HepG2 (cell line): Measurements from ENCODE around the gene MEX3A. TPM values are rescaled to one million over a fixed set of nuclear protein-coding genes. Genes with fewer than 3 reads are reported as not detected.
A peak's percentile ranks its signal among the peaks of the same experiment; 100 is the strongest.

Experiments
- FOSL2 ChIP-seq: sonication (generic); formaldehyde crosslinking; IDR thresholded peaks from 2 replicates; pipeline ENCODE4 v1.4.0; 2020; ENCODE audit warnings: missing genetic modification reagents
- GFI1 ChIP-seq: sonication (generic); formaldehyde crosslinking; IDR thresholded peaks from 2 replicates; pipeline ENCODE4 v1.5.0; 2020; ENCODE audit warnings: missing genetic modification reagents, mild to moderate bottlenecking, borderline replicate concordance
- JUNB ChIP-seq: sonication (generic); formaldehyde crosslinking; IDR thresholded peaks from 2 replicates; pipeline ENCODE4 v1.8.0; 2022; ENCODE audit warnings: missing genetic modification reagents, mild to moderate bottlenecking, borderline replicate concordance
- ZBTB7B ChIP-seq: sonication (generic); formaldehyde crosslinking; IDR thresholded peaks from 2 replicates; pipeline ENCODE4 v1.4.0; 2020; ENCODE audit warnings: missing genetic modification reagents
- ZNF264 ChIP-seq: sonication (generic); formaldehyde crosslinking; IDR thresholded peaks from 2 replicates; pipeline ENCODE4 v1.4.0; 2020; ENCODE audit warnings: missing genetic modification reagents
- ZNF335 ChIP-seq: sonication (generic); formaldehyde crosslinking; IDR thresholded peaks from 2 replicates; pipeline ENCODE4 v1.4.0; 2020; ENCODE audit warnings: missing genetic modification reagents
- ZNF552 ChIP-seq: sonication (generic); formaldehyde crosslinking; IDR thresholded peaks from 2 replicates; pipeline ENCODE4 v1.9.0; 2022; ENCODE audit warnings: missing genetic modification reagents, mild to moderate bottlenecking, borderline replicate concordance
- ZNF672 ChIP-seq: sonication (generic); formaldehyde crosslinking; IDR thresholded peaks from 2 replicates; pipeline ENCODE4 v1.8.1; 2022; ENCODE audit warnings: missing genetic modification reagents
- ZNF777 ChIP-seq: sonication (generic); formaldehyde crosslinking; IDR thresholded peaks from 2 replicates; pipeline ENCODE4 v1.4.0; 2020; ENCODE audit warnings: missing genetic modification reagents
- polyA plus RNA-seq, 8 experiments: library from polyadenylated mRNA; depleted of rRNA in 3 of 8; stranded (reverse) in 7 of 8; unstranded in 1 of 8; fragments of >200 nt; fragmentation: Illumina TruSeq in 4 of 8; extraction: Trizol in 4 of 8; gene quantifications; 2 replicates each; pipeline versions ENCODE4 v1.2.1 to v1.2.3, GENCODE V29; 2011 to 2016; ENCODE audit warnings: low read depth in 4 of 8, missing spikeins in 1 of 8, mixed read lengths in 1 of 8; ENCODE audit not compliant: insufficient read depth in 1 of 8
- total RNA-seq, 5 experiments: library from RNA; depleted of rRNA; stranded (reverse); fragments of >200 nt; fragmentation: Illumina TruSeq; extraction: Trizol; gene quantifications; 2 replicates each; pipeline ENCODE4 v1.2.3, GENCODE V29; 2016; ENCODE audit warnings: low read depth in 1 of 5
- TF ChIP-seq, protein P1 (sequence below): sonication (generic); formaldehyde crosslinking; IDR thresholded peaks from 2 replicates; pipeline ENCODE4 v1.4.0; 2020; ENCODE audit warnings: mild to moderate bottlenecking, missing genetic modification reagents
- TF ChIP-seq, protein P2 (sequence below): sonication (generic); formaldehyde crosslinking; IDR thresholded peaks from 2 replicates; pipeline ENCODE4 v1.5.0; 2020; ENCODE audit warnings: missing genetic modification reagents
- TF ChIP-seq, protein P3 (sequence below): sonication (generic); formaldehyde crosslinking; IDR thresholded peaks from 2 replicates; pipeline ENCODE4 v1.8.0; 2022; ENCODE audit warnings: low read depth, missing genetic modification reagents
- TF ChIP-seq, protein P4 (sequence below): sonication (generic); formaldehyde crosslinking; IDR thresholded peaks from 2 replicates; pipeline ENCODE4 v1.5.1; 2020; ENCODE audit warnings: missing genetic modification reagents, mild to moderate bottlenecking, borderline replicate concordance
- TF ChIP-seq, protein P5 (sequence below): sonication (generic); formaldehyde crosslinking; IDR thresholded peaks from 2 replicates; pipeline ENCODE4 v1.4.0; 2020; ENCODE audit warnings: missing genetic modification reagents
- TF ChIP-seq, protein P6 (sequence below): sonication (generic); formaldehyde crosslinking; IDR thresholded peaks from 2 replicates; pipeline ENCODE4 v1.4.0; 2020; ENCODE audit warnings: mild to moderate bottlenecking, missing genetic modification reagents
- TF ChIP-seq, protein P7 (sequence below): sonication (generic); formaldehyde crosslinking; IDR thresholded peaks from 2 replicates; pipeline ENCODE4 v1.8.1; 2023; ENCODE audit warnings: mild to moderate bottlenecking, inconsistent platforms, moderate library complexity, missing genetic modification reagents, borderline replicate concordance
- TF ChIP-seq, protein P8 (sequence below): sonication (generic); formaldehyde crosslinking; IDR thresholded peaks from 2 replicates; pipeline ENCODE4 v1.5.1; 2020; ENCODE audit warnings: mild to moderate bottlenecking, missing genetic modification reagents, borderline replicate concordance
- TF ChIP-seq, protein P9 (sequence below): sonication (generic); formaldehyde crosslinking; IDR thresholded peaks from 2 replicates; pipeline ENCODE4 v1.5.0; 2020; ENCODE audit warnings: missing genetic modification reagents

Gene MEX3A
- total and polyA plus RNA-seq, 2 of the 13 experiments (the other 11 are each of a cell fraction or from before 2014, with no cell fraction given): 7.6 to 9.1 TPM

DNA sequence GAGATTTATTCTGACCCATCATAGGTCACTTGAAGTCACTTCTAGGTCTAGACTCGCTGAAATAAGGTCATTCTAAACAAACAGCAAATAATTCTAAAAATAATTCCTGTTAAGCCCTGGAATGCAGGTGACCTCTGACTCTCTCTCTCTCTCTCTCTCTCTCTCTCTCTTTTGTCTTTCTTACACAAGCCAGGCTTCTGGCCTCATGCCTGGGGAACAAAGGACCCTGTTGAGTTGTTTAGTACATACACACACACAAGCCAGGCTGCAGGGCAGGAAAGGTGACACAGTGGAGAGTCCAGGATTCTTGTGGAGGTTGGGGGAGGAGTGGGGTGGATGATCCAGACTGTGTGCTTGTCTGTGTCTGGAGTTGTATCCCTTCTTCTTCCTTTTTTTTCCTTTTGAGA lies 4.0 kb upstream of the MEX3A start (continued):
- TF ChIP-seq, protein P1, sequence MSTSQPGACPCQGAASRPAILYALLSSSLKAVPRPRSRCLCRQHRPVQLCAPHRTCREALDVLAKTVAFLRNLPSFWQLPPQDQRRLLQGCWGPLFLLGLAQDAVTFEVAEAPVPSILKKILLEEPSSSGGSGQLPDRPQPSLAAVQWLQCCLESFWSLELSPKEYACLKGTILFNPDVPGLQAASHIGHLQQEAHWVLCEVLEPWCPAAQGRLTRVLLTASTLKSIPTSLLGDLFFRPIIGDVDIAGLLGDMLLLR: no peak
- no peak for TF ChIP-seq ZNF777 (CRISPR knock-in tag)
- no peak for TF ChIP-seq ZNF552 (CRISPR knock-in tag)
- TF ChIP-seq ZNF264 (CRISPR knock-in tag): peak; percentile 49; the same call in 1 of the 2 replicates
- TF ChIP-seq, protein P2, sequence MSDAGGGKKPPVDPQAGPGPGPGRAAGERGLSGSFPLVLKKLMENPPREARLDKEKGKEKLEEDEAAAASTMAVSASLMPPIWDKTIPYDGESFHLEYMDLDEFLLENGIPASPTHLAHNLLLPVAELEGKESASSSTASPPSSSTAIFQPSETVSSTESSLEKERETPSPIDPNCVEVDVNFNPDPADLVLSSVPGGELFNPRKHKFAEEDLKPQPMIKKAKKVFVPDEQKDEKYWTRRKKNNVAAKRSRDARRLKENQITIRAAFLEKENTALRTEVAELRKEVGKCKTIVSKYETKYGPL (CRISPR knock-in tag): no peak
- TF ChIP-seq, protein P3, sequence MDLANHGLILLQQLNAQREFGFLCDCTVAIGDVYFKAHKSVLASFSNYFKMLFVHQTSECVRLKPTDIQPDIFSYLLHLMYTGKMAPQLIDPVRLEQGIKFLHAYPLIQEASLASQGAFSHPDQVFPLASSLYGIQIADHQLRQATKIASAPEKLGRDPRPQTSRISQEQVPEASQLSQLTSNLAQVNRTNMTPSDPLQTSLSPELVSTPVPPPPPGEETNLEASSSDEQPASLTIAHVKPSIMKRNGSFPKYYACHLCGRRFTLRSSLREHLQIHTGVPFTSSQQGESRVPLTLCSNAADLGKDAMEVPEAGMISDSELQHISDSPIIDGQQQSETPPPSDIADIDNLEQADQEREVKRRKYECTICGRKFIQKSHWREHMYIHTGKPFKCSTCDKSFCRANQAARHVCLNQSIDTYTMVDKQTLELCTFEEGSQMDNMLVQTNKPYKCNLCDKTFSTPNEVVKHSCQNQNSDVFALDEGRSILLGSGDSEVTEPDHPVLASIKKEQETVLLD (CRISPR knock-in tag): 0 out of 2 replicates have a peak, but pooled peaks have one; percentile 31
- TF ChIP-seq, protein P4, sequence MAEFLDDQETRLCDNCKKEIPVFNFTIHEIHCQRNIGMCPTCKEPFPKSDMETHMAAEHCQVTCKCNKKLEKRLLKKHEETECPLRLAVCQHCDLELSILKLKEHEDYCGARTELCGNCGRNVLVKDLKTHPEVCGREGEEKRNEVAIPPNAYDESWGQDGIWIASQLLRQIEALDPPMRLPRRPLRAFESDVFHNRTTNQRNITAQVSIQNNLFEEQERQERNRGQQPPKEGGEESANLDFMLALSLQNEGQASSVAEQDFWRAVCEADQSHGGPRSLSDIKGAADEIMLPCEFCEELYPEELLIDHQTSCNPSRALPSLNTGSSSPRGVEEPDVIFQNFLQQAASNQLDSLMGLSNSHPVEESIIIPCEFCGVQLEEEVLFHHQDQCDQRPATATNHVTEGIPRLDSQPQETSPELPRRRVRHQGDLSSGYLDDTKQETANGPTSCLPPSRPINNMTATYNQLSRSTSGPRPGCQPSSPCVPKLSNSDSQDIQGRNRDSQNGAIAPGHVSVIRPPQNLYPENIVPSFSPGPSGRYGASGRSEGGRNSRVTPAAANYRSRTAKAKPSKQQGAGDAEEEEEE (CRISPR knock-in tag): no peak
- 0 out of 2 replicates have a peak, but pooled peaks have one; percentile 47 for TF ChIP-seq ZNF335 (CRISPR knock-in tag)
- TF ChIP-seq, protein P5, sequence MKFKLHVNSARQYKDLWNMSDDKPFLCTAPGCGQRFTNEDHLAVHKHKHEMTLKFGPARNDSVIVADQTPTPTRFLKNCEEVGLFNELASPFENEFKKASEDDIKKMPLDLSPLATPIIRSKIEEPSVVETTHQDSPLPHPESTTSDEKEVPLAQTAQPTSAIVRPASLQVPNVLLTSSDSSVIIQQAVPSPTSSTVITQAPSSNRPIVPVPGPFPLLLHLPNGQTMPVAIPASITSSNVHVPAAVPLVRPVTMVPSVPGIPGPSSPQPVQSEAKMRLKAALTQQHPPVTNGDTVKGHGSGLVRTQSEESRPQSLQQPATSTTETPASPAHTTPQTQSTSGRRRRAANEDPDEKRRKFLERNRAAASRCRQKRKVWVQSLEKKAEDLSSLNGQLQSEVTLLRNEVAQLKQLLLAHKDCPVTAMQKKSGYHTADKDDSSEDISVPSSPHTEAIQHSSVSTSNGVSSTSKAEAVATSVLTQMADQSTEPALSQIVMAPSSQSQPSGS (CRISPR knock-in tag): 0 out of 2 replicates have a peak, but pooled peaks have one; percentile 18
- TF ChIP-seq, protein P6, sequence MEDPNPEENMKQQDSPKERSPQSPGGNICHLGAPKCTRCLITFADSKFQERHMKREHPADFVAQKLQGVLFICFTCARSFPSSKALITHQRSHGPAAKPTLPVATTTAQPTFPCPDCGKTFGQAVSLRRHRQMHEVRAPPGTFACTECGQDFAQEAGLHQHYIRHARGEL (CRISPR knock-in tag): no peak
- TF ChIP-seq, protein P7, sequence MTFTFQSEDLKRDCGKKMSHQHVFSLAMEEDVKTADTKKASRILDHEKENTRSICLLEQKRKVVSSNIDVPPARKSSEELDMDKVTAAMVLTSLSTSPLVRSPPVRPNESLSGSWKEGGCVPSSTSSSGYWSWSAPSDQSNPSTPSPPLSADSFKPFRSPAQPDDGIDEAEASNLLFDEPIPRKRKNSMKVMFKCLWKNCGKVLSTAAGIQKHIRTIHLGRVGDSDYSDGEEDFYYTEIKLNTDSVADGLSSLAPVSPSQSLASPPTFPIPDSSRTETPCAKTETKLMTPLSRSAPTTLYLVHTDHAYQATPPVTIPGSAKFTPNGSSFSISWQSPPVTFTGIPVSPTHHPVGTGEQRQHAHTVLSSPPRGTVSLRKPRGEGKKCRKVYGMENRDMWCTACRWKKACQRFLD (CRISPR knock-in tag): no peak
- TF ChIP-seq GFI1 (CRISPR knock-in tag): peak; percentile 93
- TF ChIP-seq ZBTB7B (CRISPR knock-in tag): peak; percentile 86; the same call in 1 of the 2 replicates
- peak; percentile 76 for TF ChIP-seq FOSL2 (CRISPR knock-in tag)
- TF ChIP-seq JUNB (CRISPR knock-in tag): peak; percentile 64; the same call in 1 of the 2 replicates
- TF ChIP-seq, protein P8, sequence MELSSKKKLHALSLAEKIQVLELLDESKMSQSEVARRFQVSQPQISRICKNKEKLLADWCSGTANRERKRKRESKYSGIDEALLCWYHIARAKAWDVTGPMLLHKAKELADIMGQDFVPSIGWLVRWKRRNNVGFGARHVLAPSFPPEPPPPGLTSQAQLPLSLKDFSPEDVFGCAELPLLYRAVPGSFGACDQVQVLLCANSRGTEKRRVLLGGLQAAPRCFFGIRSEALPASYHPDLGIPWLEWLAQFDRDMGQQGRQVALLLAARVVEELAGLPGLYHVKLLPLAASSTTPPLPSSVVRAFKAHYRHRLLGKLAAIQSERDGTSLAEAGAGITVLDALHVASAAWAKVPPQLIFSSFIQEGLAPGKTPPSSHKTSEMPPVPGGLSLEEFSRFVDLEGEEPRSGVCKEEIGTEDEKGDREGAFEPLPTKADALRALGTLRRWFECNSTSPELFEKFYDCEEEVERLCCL (CRISPR knock-in tag): no peak
- TF ChIP-seq ZNF672: no peak
- TF ChIP-seq, protein P9, sequence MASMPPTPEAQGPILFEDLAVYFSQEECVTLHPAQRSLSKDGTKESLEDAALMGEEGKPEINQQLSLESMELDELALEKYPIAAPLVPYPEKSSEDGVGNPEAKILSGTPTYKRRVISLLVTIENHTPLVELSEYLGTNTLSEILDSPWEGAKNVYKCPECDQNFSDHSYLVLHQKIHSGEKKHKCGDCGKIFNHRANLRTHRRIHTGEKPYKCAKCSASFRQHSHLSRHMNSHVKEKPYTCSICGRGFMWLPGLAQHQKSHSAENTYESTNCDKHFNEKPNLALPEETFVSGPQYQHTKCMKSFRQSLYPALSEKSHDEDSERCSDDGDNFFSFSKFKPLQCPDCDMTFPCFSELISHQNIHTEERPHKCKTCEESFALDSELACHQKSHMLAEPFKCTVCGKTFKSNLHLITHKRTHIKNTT (CRISPR knock-in tag): no peak
